Stimulated activated CD4-positive, alpha-beta T cell treated with anti-CD3 and anti-CD28 coated beads, Interleukin-1b, Interleukin-23, amount 100 ng/mL, for 1 hour (primary cell): ENCODE data around the gene MT1G.
"Not testable (repeated sequence)": the region's sequence is repeated elsewhere in the genome, so short reads cannot be mapped to it uniquely, and the experiment has no call there.

ENCODE experiments used
- DNase-seq, 2 donors: peaks; one replicate each; pipeline ENCODE4 v3.0.0-alpha.2; 2020; ENCODE audit warnings: low read depth in 2 of 2

MT1G gene

GRCh38 chr16:56665286-56666261 lies 2.3 kb downstream of the MT1G start:
- not testable (repeated sequence) for DNase-seq

GRCh38 chr16:56664506-56664905 lies 3.4 kb downstream of the MT1G start:
- no peak for DNase-seq

- DNase-seq, result no peak
These were observed 5.2 kb downstream of the MT1G start for GRCh38 chr16:56662357-56663354.

GRCh38 chr16:56658327-56658875 lies 9.5 kb downstream of the MT1G start:
- no peak for DNase-seq

GRCh38 chr16:56657555-56658326 lies 10.1 kb downstream of the MT1G start, which contains the start of gene MT1F:
Gene MT1F (plus strand): TSS chr16:56657959. CDS start chr16:56658059, 100 bp downstream.
- peak; percentile 19 to 57 for DNase-seq

GRCh38 chr16:56653218-56653617 lies 14.6 kb downstream of the MT1G start:
- no peak for DNase-seq

GRCh38 chr16:56652600-56652999 lies 15.3 kb downstream of the MT1G start:
- no peak for DNase-seq

GRCh38 chr16:56651586-56651985 lies 16.3 kb downstream of the MT1G start, which contains the start of gene MT1B:
Gene MT1B (plus strand): TSS chr16:56651886. CDS start chr16:56651954, 68 bp downstream.
- no peak for DNase-seq

GRCh38 chr16:56649820-56650219 lies 18.0 kb downstream of the MT1G start:
- no peak for DNase-seq

- DNase-seq, result no peak
These were observed 18.6 kb downstream of the MT1G start for GRCh38 chr16:56649271-56649670.

GRCh38 chr16:56647641-56648431 lies 20.0 kb downstream of the MT1G start:
- DNase-seq, result no peak

GRCh38 chr16:56645838-56646237 lies 22.0 kb downstream of the MT1G start:
- no peak for DNase-seq

GRCh38 chr16:56645311-56645710 lies 22.6 kb downstream of the MT1G start:
- DNase-seq, result no peak

- no peak for DNase-seq
These were observed 24.0 kb downstream of the MT1G start for GRCh38 chr16:56643833-56644232.

GRCh38 chr16:56643080-56643778 lies 24.6 kb downstream of the MT1G start:
- peak; percentile 29 to 45 for DNase-seq

- DNase-seq, result no peak
These were observed 26.7 kb downstream of the MT1G start for GRCh38 chr16:56641166-56641565.

GRCh38 chr16:56640076-56640475 lies 27.8 kb downstream of the MT1G start:
- DNase-seq, result no peak

GRCh38 chr16:56639045-56639444 lies 28.8 kb downstream of the MT1G start:
- no peak for DNase-seq
